Right atrium auricular region (tissue), 2 donors: Measurements from ENCODE around the gene SRRM3. TPM values are rescaled to one million over a fixed set of nuclear protein-coding genes. Genes with fewer than 3 reads are reported as not detected.
"Not testable (repeated sequence)": the region's sequence is repeated elsewhere in the genome, so short reads cannot be mapped to it uniquely, and the experiment has no call there.

Experiments used
- DNase-seq: peaks from one replicate; pipeline ENCODE4 v3.0.0-alpha.2; 2019; ENCODE audit warnings: low spot score
- H3K27ac ChIP-seq, 2 donors: fragments of 200-600 bp; sonication (generic); 1 replicate in 1 of 2; 2 replicates in 1 of 2; pipeline ENCODE4 v1.5.1; 2016 to 2019
- H3K27me3 ChIP-seq, 2 donors: fragments of 200-600 bp; sonication (generic); one replicate each; pipeline versions ENCODE4 v1.5.1 to v1.6.0; 2017 to 2019
- H3K36me3 ChIP-seq: fragments of 200-600 bp; sonication (generic); one replicate; pipeline ENCODE4 v1.5.1; 2016
- H3K4me1 ChIP-seq, 2 donors: fragments of 200-600 bp; sonication (generic); one replicate each; pipeline versions ENCODE4 v1.5.1 to v1.6.0; 2017 to 2019
- H3K4me3 ChIP-seq, 2 donors: fragments of 200-600 bp; sonication (generic); 1 replicate in 1 of 2; 2 replicates in 1 of 2; pipeline ENCODE4 v1.5.1; 2017 to 2019; ENCODE audit warnings: mild to moderate bottlenecking in 1 of 2, moderate library complexity in 1 of 2
- H3K9me3 ChIP-seq, 2 donors: fragments of 200-600 bp; sonication (generic); one replicate each; pipeline ENCODE4 v1.5.1; 2019
- total RNA-seq, 2 donors: library from RNA; depleted of rRNA; stranded (reverse); fragments of >200 nt; gene quantifications; one replicate each; pipeline ENCODE4 v1.1.0, GENCODE V29; 2016
- TF ChIP-seq, protein P1 (sequence below), 2 donors: fragments of 200-600 bp; sonication (generic); IDR thresholded peaks; one replicate each; pipeline ENCODE4 v1.5.1; 2019; ENCODE audit warnings: antibody characterized with exemption in 2 of 2

The SRRM3 gene
- total RNA-seq, 2 donors from 2014 or later, result 17.5 to 27.1 TPM

DNA sequence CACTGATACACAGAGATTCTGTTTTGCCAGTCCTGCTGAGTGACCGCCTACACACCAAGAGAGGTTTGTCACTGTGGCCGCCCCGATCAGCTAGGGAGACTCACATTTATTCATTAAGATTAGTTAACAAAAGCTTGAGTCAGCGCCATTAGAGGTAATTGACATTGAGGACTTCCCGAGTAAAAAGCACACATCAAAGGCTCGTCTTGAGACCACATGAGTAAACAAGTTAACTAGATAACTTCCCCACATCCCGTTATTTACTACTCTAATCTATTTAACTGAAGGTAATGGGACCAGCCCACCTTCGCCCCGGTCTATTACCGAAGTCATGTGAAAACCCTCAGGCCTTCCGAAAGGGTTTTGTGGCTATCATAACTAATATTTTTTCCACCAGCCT lies 23.0 kb downstream of the SRRM3 start:
- H3K27me3 ChIP-seq, result no peaks in the 10 kb centered on the region

DNA sequence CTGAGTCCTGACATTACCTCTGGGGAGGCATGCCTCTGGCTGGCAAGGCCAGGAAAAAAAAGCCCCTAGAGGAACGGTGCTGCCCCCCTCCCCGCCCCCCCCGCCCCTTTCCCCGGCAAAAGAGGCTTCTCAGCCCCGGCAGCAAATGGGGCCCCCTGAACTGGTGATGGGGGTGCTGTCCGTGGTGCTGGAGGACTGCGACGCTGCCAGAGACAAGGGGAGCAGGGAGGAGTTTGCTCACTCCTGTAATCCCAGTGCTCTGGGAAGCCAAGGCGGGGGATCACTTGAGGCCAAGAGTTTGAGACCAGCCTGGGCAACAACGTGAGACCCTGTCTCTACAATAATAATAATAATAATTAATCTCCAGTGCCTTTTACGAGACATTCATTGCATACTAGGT lies 23.7 kb downstream of the SRRM3 start:
- no peak overlapping the region for H3K4me3 ChIP-seq
- no peaks in the 10 kb centered on the region for H3K4me1 ChIP-seq
- no peaks in the 10 kb centered on the region for H3K36me3 ChIP-seq
- no peaks in the 10 kb centered on the region for H3K9me3 ChIP-seq
- no peak overlapping the region for H3K27ac ChIP-seq
- TF ChIP-seq, protein P1, sequence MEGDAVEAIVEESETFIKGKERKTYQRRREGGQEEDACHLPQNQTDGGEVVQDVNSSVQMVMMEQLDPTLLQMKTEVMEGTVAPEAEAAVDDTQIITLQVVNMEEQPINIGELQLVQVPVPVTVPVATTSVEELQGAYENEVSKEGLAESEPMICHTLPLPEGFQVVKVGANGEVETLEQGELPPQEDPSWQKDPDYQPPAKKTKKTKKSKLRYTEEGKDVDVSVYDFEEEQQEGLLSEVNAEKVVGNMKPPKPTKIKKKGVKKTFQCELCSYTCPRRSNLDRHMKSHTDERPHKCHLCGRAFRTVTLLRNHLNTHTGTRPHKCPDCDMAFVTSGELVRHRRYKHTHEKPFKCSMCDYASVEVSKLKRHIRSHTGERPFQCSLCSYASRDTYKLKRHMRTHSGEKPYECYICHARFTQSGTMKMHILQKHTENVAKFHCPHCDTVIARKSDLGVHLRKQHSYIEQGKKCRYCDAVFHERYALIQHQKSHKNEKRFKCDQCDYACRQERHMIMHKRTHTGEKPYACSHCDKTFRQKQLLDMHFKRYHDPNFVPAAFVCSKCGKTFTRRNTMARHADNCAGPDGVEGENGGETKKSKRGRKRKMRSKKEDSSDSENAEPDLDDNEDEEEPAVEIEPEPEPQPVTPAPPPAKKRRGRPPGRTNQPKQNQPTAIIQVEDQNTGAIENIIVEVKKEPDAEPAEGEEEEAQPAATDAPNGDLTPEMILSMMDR (IDR thresholded peaks at IDR 0.05), result no peak
- no peak for DNase-seq
- no peaks in the 10 kb centered on the region for H3K27me3 ChIP-seq

More for the DNA sequence above, 23.0 kb downstream of the SRRM3 start:
- Histone ChIP-seq H3K4me3 (no peak overlapping the region), H3K27ac (no peak overlapping the region), H3K4me1 (no peaks in the 10 kb centered on the region), H3K9me3 (no peaks in the 10 kb centered on the region), H3K36me3 (no peaks in the 10 kb centered on the region)
- TF ChIP-seq, protein P1 (IDR thresholded peaks at IDR 0.05), result no peak
- no peak for DNase-seq

DNA sequence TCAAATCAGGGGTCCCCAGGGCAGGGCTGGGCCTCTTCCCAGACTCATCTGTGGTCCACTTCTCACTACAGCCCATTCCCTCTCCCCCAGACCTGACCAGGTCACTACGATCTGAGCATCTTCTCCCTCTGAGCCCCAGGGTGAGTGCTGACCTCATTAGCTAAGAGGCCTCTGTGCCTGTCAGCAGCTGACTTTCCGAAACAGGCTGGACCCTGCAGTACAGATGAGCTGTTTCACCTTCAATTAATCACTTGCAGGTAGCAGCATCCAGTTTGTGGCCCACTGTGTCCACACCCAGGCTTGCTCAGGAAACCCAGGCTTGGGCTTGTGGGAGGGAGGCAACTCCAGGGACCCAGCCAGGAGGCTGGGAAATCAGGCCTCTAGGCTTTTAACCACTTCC lies 24.3 kb downstream of the SRRM3 start:
- no peaks in the 10 kb centered on the region for H3K27me3 ChIP-seq
- TF ChIP-seq, protein P1 (IDR thresholded peaks at IDR 0.05), result no peak
- DNase-seq, result no peak
- no peaks in the 10 kb centered on the region for H3K36me3 ChIP-seq
- H3K4me3 ChIP-seq, result no peak overlapping the region
- no peak overlapping the region for H3K27ac ChIP-seq
- H3K9me3 ChIP-seq, result no peaks in the 10 kb centered on the region
- H3K4me1 ChIP-seq, result no peaks in the 10 kb centered on the region

DNA sequence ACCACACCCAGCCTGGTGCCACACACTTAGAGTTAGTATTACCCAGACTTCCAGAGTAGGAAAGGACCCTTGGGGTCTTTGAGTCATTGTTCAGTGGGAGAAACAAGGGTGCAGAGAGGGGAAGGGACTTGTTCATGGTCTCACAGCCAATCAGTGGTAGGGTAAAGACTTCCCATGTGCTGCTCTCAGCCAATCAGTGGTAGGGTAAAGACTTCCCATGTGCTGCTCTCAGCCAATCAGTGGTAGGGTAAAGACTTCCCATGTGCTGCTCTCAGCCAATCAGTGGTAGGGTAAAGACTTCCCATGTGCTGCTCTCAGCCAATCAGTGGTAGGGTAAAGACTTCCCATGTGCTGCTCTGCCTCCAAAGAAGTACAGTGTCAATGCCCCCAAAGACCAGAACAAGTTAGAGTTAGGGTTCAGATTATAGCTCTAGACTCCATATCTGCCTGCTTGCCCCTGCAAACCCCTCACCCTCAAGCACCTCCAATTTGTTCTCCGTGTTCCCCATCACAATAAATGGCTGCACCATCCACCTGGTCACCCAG lies 25.3 kb downstream of the SRRM3 start:
- not testable (repeated sequence) for H3K4me3 ChIP-seq, H3K27ac ChIP-seq, H3K4me1 ChIP-seq, DNase-seq, H3K9me3 ChIP-seq, H3K27me3 ChIP-seq, H3K36me3 ChIP-seq

DNA sequence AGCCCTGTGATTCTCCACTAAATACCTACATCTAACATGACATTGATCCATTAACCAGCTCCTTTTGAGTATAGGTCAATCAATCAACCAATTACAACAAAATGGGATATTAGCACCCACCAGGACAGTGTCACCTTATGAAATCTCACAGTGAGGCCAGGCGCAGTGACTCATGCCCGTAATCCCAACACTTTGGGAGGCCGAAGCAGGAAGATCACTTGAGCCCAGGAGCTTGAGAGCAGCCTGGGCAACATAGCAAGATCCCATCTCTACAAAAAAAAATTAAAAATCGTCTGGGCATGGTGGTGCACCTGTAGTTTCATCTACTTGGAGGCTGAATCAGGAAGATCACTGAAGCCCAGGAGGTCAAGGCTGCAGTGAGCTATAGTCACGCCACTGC lies 28.5 kb downstream of the SRRM3 start:
- DNase-seq, result no peak
- TF ChIP-seq, protein P1 (IDR thresholded peaks at IDR 0.05), result no peak
- H3K4me3 ChIP-seq, result no peak overlapping the region

DNA sequence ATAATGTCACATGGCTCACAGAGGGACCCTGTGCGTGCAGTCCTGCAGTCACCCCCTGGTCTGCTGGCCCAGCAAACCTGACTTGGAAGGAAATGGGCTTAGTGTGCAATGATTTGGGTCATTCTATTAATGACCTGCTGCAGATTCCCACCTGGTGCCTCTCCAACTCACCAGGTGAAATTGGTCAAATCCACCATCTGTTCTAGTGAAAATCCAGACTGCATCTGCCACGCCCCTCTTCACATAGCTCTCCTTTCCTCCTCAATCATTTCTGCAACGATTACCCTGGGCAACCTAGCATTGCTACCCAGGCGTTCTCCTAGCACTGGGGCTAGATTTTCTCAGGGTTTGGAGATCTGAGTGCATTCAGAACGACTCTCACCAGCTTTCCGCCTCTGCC lies 29.4 kb downstream of the SRRM3 start:
- peaks cover 3 to 7% of the 10 kb centered on the region in 2 donors for H3K27me3 ChIP-seq
- no peak overlapping the region for H3K27ac ChIP-seq
- no peaks in the 10 kb centered on the region for H3K9me3 ChIP-seq
- H3K36me3 ChIP-seq, result no peaks in the 10 kb centered on the region
- H3K4me1 ChIP-seq, result peaks cover 0 to 8% of the 10 kb centered on the region in 2 donors
- DNase-seq, result no peak
- no peak overlapping the region for H3K4me3 ChIP-seq
- TF ChIP-seq, protein P1 (IDR thresholded peaks at IDR 0.05), result no peak

More for the DNA sequence above, 28.5 kb downstream of the SRRM3 start:
- no peaks in the 10 kb centered on the region for H3K36me3 ChIP-seq
- H3K27me3 ChIP-seq, result peaks cover 3 to 7% of the 10 kb centered on the region in 2 donors
- no peak overlapping the region for H3K27ac ChIP-seq
- peaks cover 0 to 7% of the 10 kb centered on the region in 2 donors for H3K4me1 ChIP-seq
- no peaks in the 10 kb centered on the region for H3K9me3 ChIP-seq
